ENCODE data around the gene TRIM33.

Gene TRIM33

DNA sequence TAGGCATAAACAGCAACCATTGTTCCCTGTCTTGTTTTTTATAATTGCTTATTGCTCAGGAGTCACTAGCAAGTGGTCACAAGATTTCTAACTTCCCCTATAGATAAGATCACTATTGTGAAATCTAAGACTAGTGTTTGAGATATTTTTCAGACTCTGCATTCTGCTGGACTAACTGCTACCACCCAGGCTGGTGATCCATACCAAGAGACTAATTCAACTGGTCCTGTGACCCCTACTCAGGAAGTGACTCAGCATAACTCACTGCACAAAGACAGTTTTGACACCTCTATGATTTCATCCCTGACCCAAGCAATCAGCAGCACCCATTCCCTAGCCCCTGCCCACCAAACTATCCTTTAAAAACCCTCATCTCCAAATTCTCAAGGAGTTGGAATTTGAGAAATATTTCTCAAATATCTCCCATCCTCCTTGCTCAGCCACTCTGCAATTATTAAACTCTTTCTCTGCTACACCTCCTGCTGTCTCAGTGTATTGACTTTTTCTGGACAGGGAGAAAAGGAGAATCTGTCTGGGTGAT is 52.7 kb downstream of the TRIM33 start:
- no peaks in the 10 kb centered on the region for H3K27me3 ChIP-seq (ENCODE audit: insufficient read depth, low read length)
- no peaks in the 10 kb centered on the region for H3K4me1 ChIP-seq (ENCODE audit: insufficient read depth, low read length, severe bottlenecking)
- H3K4me2 ChIP-seq (ENCODE audit: low read length), result no peak overlapping the region
- H2AFZ ChIP-seq (ENCODE audit: low read length), result no peak overlapping the region
- TF ChIP-seq EZH2 (IDR thresholded peaks at IDR 0.05; ENCODE audit: borderline replicate concordance, low read length), result no peak
- TF ChIP-seq, protein P1, sequence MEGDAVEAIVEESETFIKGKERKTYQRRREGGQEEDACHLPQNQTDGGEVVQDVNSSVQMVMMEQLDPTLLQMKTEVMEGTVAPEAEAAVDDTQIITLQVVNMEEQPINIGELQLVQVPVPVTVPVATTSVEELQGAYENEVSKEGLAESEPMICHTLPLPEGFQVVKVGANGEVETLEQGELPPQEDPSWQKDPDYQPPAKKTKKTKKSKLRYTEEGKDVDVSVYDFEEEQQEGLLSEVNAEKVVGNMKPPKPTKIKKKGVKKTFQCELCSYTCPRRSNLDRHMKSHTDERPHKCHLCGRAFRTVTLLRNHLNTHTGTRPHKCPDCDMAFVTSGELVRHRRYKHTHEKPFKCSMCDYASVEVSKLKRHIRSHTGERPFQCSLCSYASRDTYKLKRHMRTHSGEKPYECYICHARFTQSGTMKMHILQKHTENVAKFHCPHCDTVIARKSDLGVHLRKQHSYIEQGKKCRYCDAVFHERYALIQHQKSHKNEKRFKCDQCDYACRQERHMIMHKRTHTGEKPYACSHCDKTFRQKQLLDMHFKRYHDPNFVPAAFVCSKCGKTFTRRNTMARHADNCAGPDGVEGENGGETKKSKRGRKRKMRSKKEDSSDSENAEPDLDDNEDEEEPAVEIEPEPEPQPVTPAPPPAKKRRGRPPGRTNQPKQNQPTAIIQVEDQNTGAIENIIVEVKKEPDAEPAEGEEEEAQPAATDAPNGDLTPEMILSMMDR (IDR thresholded peaks at IDR 0.05; ENCODE audit: low read length), result no peak
- no peaks in the 10 kb centered on the region for H4K20me1 ChIP-seq (ENCODE audit: insufficient read depth, low read length)
- H3K9ac ChIP-seq (ENCODE audit: low read length), result no peak overlapping the region
- H3K36me3 ChIP-seq (ENCODE audit: insufficient read depth, low read length), result peaks cover 92% of the 10 kb centered on the region
- no peaks in the 10 kb centered on the region for H3F3A ChIP-seq (ENCODE audit: insufficient read depth, low read length)
- H3K79me2 ChIP-seq (ENCODE audit: insufficient read depth, low read length), result no peaks in the 10 kb centered on the region
- no peak overlapping the region for H3K27ac ChIP-seq (ENCODE audit: low read depth, low read length, poor library complexity, severe bottlenecking)
- peaks cover 7% of the 10 kb centered on the region; the same call in 1 of the 2 replicates for H3K9me3 ChIP-seq (ENCODE audit: low read length)
- H3K4me3 ChIP-seq (ENCODE audit: low read depth, low read length, poor library complexity, severe bottlenecking), result no peak overlapping the region
- no peaks in the 10 kb centered on the region for H3K9me2 ChIP-seq (ENCODE audit: low read depth, low read length)

- Histone ChIP-seq H3K27ac (ENCODE audit: low read depth, low read length, poor library complexity, severe bottlenecking) (no peak overlapping the region), H3K79me2 (ENCODE audit: insufficient read depth, low read length) (no peaks in the 10 kb centered on the region), H4K20me1 (ENCODE audit: insufficient read depth, low read length) (no peaks in the 10 kb centered on the region), H3K9ac (ENCODE audit: low read length) (no peak overlapping the region), H3K4me2 (ENCODE audit: low read length) (no peak overlapping the region), H3K4me1 (ENCODE audit: insufficient read depth, low read length, severe bottlenecking) (no peaks in the 10 kb centered on the region), H3K36me3 (ENCODE audit: insufficient read depth, low read length) (peaks cover 87% of the 10 kb centered on the region), H3K9me3 (ENCODE audit: low read length) (peaks cover 7% of the 10 kb centered on the region; the same call in 1 of the 2 replicates), H2AFZ (ENCODE audit: low read length) (no peak overlapping the region), H3K27me3 (ENCODE audit: insufficient read depth, low read length) (no peaks in the 10 kb centered on the region), H3K4me3 (ENCODE audit: low read depth, low read length, poor library complexity, severe bottlenecking) (no peak overlapping the region), H3K9me2 (ENCODE audit: low read depth, low read length) (no peaks in the 10 kb centered on the region), H3F3A (ENCODE audit: insufficient read depth, low read length) (no peaks in the 10 kb centered on the region)
- TF ChIP-seq, protein P1 (IDR thresholded peaks at IDR 0.05; ENCODE audit: low read length), result no peak
- TF ChIP-seq EZH2 (IDR thresholded peaks at IDR 0.05; ENCODE audit: borderline replicate concordance, low read length), result no peak
These were observed 53.2 kb downstream of the TRIM33 start for GRCh38 chr1:114457675-114458236.

DNA sequence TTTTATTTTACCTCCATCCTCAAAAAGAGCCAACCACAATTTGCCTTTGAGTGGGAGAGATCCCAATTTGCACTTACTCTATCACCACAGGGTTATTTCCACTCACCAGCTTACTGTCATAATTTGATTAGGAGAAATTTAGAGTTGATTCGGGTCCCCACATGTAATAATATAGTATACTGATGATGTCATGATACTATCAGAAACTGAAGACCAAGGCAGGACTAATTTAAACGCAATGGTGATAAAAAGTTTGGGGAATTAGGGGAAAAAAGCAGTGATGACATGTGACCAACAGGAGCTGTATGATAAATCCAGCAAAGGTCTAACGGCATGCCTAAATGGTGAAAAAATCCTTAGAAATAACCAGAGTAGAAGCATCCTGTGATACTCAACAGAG is 54.4 kb downstream of the TRIM33 start:
- H3K4me2 ChIP-seq (ENCODE audit: low read length), result no peak overlapping the region
- peaks cover 77% of the 10 kb centered on the region for H3K36me3 ChIP-seq (ENCODE audit: insufficient read depth, low read length)
- H3K79me2 ChIP-seq (ENCODE audit: insufficient read depth, low read length), result no peaks in the 10 kb centered on the region

More for the DNA sequence above, 54.4 kb downstream of the TRIM33 start:
- no peak for TF ChIP-seq EZH2 (IDR thresholded peaks at IDR 0.05; ENCODE audit: borderline replicate concordance, low read length)
- TF ChIP-seq, protein P1 (IDR thresholded peaks at IDR 0.05; ENCODE audit: low read length), result no peak
- no peaks in the 10 kb centered on the region for H4K20me1 ChIP-seq (ENCODE audit: insufficient read depth, low read length)
- peaks cover 7% of the 10 kb centered on the region; the same call in 1 of the 2 replicates for H3K9me3 ChIP-seq (ENCODE audit: low read length)
- H3K27ac ChIP-seq (ENCODE audit: low read depth, low read length, poor library complexity, severe bottlenecking), result no peak overlapping the region
- no peak overlapping the region for H3K9ac ChIP-seq (ENCODE audit: low read length)
- H3K4me3 ChIP-seq (ENCODE audit: low read depth, low read length, poor library complexity, severe bottlenecking), result no peak overlapping the region
- no peak overlapping the region for H2AFZ ChIP-seq (ENCODE audit: low read length)
- no peaks in the 10 kb centered on the region for H3F3A ChIP-seq (ENCODE audit: insufficient read depth, low read length)
- H3K4me1 ChIP-seq (ENCODE audit: insufficient read depth, low read length, severe bottlenecking), result no peaks in the 10 kb centered on the region
- H3K9me2 ChIP-seq (ENCODE audit: low read depth, low read length), result no peaks in the 10 kb centered on the region
- H3K27me3 ChIP-seq (ENCODE audit: insufficient read depth, low read length), result no peaks in the 10 kb centered on the region
